BE2C (cell line): ENCODE results near the gene NANOS2.
"Not testable (repeated sequence)": the region's sequence is repeated elsewhere in the genome, so short reads cannot be mapped to it uniquely, and the experiment has no call there.

Experiments
- DNase-seq: peaks from one replicate; pipeline ENCODE4 v3.0.0-alpha.2; 2020
- H3K27me3 ChIP-seq: fragments of 250-450 bp; sonication (Bioruptor Pico); 2 replicates; pipeline ENCODE4 v1.5.1; 2020; ENCODE audit warnings: mild to moderate bottlenecking
- H3K36me3 ChIP-seq: fragments of 250-450 bp; sonication (Bioruptor Pico); 2 replicates; pipeline ENCODE4 v1.5.1; 2020; ENCODE audit warnings: mild to moderate bottlenecking
- H3K4me1 ChIP-seq: fragments of 250-450 bp; sonication (Bioruptor Pico); 2 replicates; pipeline ENCODE4 v1.5.1; 2020
- H3K4me3 ChIP-seq: 2 replicates; pipeline ENCODE4 v1.5.1; 2011; ENCODE audit warnings: low read depth, low read length
- H3K9me3 ChIP-seq: fragments of 250-450 bp; sonication (Bioruptor Pico); 2 replicates; pipeline ENCODE4 v1.5.1; 2020
- TF ChIP-seq, protein P1 (sequence below): IDR thresholded peaks from 2 replicates; pipeline ENCODE4 v1.5.1; 2012; ENCODE audit warnings: mild to moderate bottlenecking, low read depth, low read length

The NANOS2 gene

DNA sequence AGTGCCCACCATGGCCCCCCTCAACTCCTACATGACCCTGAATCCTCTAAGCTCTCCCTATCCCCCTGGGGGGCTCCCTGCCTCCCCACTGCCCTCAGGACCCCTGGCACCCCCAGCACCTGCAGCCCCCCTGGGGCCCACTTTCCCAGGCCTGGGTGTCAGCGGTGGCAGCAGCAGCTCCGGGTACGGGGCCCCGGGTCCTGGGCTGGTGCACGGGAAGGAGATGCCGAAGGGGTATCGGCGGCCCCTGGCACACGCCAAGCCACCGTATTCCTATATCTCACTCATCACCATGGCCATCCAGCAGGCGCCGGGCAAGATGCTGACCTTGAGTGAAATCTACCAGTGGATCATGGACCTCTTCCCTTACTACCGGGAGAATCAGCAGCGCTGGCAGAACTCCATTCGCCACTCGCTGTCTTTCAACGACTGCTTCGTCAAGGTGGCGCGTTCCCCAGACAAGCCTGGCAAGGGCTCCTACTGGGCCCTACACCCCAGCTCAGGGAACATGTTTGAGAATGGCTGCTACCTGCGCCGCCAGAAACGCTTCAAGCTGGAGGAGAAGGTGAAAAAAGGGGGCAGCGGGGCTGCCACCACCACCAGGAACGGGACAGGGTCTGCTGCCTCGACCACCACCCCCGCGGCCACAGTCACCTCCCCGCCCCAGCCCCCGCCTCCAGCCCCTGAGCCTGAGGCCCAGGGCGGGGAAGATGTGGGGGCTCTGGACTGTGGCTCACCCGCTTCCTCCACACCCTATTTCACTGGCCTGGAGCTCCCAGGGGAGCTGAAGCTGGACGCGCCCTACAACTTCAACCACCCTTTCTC, 42.3 kb downstream of the NANOS2 start:
- TF ChIP-seq, protein P1, sequence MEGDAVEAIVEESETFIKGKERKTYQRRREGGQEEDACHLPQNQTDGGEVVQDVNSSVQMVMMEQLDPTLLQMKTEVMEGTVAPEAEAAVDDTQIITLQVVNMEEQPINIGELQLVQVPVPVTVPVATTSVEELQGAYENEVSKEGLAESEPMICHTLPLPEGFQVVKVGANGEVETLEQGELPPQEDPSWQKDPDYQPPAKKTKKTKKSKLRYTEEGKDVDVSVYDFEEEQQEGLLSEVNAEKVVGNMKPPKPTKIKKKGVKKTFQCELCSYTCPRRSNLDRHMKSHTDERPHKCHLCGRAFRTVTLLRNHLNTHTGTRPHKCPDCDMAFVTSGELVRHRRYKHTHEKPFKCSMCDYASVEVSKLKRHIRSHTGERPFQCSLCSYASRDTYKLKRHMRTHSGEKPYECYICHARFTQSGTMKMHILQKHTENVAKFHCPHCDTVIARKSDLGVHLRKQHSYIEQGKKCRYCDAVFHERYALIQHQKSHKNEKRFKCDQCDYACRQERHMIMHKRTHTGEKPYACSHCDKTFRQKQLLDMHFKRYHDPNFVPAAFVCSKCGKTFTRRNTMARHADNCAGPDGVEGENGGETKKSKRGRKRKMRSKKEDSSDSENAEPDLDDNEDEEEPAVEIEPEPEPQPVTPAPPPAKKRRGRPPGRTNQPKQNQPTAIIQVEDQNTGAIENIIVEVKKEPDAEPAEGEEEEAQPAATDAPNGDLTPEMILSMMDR: no peak
- H3K4me1 ChIP-seq: no peaks in the 10 kb centered on the region
- no peaks in the 10 kb centered on the region for H3K36me3 ChIP-seq
- no peak for DNase-seq
- peaks cover 15% of the 10 kb centered on the region for H3K27me3 ChIP-seq
- H3K9me3 ChIP-seq: no peaks in the 10 kb centered on the region
- H3K4me3 ChIP-seq: no peak overlapping the region

DNA sequence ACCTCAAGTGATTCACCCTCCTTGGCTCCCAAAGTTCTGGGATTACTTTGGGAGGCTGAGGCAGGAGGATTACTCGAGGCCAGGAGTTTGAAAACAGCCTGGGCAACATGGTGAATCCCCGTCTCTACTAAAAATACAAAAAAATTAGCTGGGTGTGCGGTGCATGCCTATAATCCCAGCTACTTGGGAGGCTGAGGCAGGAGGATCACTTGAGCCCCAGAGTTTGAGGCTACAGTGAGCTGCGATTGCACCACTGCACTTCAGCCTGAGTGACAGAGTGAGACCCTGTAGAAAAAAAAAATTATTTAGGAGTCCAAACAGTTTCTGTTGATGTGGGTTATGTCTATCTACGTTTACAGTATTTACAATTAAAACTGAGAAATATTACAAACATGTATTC, 43.8 kb downstream of the NANOS2 start:
- H3K27me3 ChIP-seq: peaks cover 30% of the 10 kb centered on the region
- no peaks in the 10 kb centered on the region for H3K36me3 ChIP-seq
- no peaks in the 10 kb centered on the region for H3K4me1 ChIP-seq
- H3K9me3 ChIP-seq: no peaks in the 10 kb centered on the region
- H3K4me3 ChIP-seq: no peak overlapping the region
- DNase-seq: no peak
- TF ChIP-seq, protein P1: no peak

DNA sequence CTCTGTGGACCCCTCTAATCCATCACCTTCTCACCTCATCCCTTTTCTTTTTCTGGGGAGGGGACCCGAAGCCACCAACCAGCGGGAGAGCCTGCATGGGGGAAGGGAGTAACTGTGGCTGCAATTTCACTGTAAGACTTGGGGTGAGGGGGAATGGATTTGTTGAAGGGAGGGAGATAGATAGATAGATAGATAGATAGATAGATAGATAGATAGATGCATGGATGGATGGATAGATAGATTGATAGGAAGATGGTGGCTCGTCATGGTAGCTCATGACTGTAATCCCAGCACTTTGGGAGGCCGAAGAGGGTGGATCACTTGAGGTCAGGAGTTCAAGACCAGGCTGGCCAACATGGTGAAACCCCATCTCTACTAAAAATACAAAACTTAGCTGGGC, 47.3 kb downstream of the NANOS2 start:
- not testable (repeated sequence) for H3K9me3 ChIP-seq, DNase-seq, H3K36me3 ChIP-seq, H3K4me3 ChIP-seq, H3K4me1 ChIP-seq
- peaks cover 55% of the 10 kb centered on the region for H3K27me3 ChIP-seq

DNA sequence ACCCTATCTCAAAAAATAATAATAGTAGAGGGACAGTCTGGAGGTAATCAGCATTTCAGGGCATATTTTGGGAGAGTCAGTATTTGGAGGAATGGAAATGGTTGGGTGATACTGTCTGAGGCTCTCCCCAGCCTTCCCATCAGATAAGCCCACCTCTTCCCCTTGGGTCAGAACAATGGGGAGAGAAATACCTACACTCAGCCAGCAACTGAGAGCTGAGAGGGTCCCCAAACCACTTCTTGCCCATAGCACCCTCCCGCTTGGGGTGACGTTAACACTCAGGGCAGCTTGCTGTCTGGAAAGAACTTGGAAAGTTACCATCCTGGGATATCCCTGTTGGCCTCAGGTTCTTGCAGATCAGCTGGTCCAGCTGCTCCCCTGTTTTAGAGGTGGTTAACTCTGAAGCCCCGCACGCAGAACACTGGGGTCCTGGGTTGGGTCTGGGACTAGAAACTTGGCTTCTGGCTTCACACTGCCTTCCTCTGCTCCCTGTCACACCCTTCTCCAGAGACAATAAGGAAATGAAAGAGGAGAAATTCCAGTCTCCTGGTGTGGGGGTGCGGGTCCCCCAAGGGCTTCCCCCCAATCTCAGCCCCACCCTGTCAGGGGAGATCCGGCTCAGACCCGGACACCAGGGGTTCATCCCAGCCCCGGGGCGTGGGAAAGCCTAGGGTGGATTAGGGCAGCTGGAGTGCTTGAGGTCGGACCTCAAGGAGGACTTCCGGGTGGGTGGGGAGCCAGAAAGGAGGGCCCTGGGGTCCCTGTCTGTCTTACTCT, 48.0 kb downstream of the NANOS2 start:
- Histone ChIP-seq H3K36me3 (no peaks in the 10 kb centered on the region), H3K4me1 (no peaks in the 10 kb centered on the region), H3K9me3 (no peaks in the 10 kb centered on the region), H3K4me3 (no peak overlapping the region), H3K27me3 (peaks cover 55% of the 10 kb centered on the region)
- TF ChIP-seq, protein P1: no peak
- no peak for DNase-seq

DNA sequence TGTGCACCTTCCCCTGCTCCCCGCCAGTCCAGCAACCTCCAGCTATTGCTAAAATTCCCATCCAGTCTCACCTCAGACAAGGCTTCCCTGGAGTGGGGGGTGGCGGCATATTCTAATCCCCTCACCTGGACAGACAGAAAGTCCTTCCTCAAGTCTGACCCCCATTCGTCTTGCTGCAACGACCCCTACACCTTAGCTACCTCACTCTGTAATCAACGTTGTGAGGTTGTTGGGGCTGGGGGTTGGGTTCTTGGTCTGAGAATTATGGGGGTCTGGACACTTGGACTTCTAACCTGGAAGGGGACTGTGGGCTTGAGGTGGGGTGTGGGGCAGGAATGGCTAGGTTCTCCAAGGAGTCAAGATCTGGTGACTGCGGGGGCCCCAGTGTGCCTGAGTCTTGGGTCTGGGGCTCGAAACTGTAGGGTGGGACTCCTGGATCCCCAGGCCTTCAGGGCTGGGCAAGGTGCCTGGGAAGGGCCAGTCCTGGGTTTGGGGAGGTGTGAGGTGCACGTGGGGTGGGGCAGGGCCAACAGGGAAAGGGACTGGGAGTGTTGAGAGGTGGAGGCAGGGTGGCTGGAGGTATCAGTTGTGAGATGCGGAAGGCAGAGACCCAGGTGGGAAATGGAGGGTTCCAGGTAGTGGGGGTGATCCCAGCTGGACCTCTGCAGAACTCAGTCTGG, 49.2 kb downstream of the NANOS2 start:
- DNase-seq: no peak
- no peaks in the 10 kb centered on the region for H3K4me1 ChIP-seq
- peaks cover 55% of the 10 kb centered on the region for H3K27me3 ChIP-seq
- 0 out of 2 replicates have a peak, but pooled peaks cover 8% of the 10 kb centered on the region for H3K36me3 ChIP-seq
- no peak overlapping the region for H3K4me3 ChIP-seq
- no peaks in the 10 kb centered on the region for H3K9me3 ChIP-seq
- TF ChIP-seq, protein P1: no peak

DNA sequence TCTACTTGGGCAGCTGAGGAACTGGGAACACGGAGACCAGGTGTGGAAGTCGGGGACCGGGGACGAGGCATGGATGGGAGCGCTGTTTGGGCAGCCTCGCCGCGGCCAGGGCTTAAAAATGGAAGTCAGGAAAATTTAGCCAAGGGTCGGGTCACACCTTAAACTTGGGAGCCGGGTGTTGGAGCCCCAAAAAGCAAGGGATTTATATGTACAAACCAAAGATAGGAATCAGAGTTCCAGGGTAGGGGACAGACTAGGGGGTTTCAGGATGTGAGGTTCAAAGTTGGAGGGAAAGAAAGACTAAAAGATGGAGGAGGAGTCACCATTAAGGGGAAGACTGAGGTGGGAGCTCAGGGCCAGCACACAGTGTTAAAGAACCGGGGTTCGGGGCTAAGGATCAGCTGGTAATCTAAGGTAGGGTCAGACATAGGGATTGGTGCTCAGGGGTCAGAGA, 49.9 kb downstream of the NANOS2 start:
- Histone ChIP-seq H3K36me3 (peaks cover 8% of the 10 kb centered on the region; the same call in 1 of the 2 replicates), H3K4me3 (no peak overlapping the region), H3K4me1 (no peaks in the 10 kb centered on the region), H3K27me3 (peaks cover 55% of the 10 kb centered on the region), H3K9me3 (no peaks in the 10 kb centered on the region)
- DNase-seq: no peak
- TF ChIP-seq, protein P1: no peak
